GM19238 (cell line): ENCODE results near the gene MCC.

Experiments
- DNase-seq: peaks from one replicate; pipeline ENCODE4 v3.0.0; 2011; ENCODE audit warnings: low spot score; ENCODE audit not compliant: insufficient read length

The MCC gene

GRCh38 chr5:113321276-113321675 is 167.0 kb downstream of the MCC start:
- no peak for DNase-seq

GRCh38 chr5:113320273-113320780 is 167.9 kb downstream of the MCC start:
- no peak for DNase-seq

- no peak for DNase-seq
Measured at GRCh38 chr5:113319256-113320053, 168.8 kb downstream of the MCC start.

- DNase-seq: no peak
Measured at GRCh38 chr5:113317636-113318035, 170.6 kb downstream of the MCC start.

- no peak for DNase-seq
Measured at GRCh38 chr5:113311301-113311700, 177.0 kb downstream of the MCC start.

- DNase-seq: no peak
Measured at GRCh38 chr5:113302120-113302519, 186.1 kb downstream of the MCC start.

GRCh38 chr5:113299591-113299990 is 188.7 kb downstream of the MCC start:
- no peak for DNase-seq

GRCh38 chr5:113296676-113297075 is 191.6 kb downstream of the MCC start:
- DNase-seq: no peak

- DNase-seq: no peak
Measured at GRCh38 chr5:113295111-113295539, 193.1 kb downstream of the MCC start.

- DNase-seq: peak; percentile 83
Measured at GRCh38 chr5:113294311-113295110, 193.7 kb downstream of the MCC start.

- DNase-seq: no peak
Measured at GRCh38 chr5:113293975-113294310, 194.3 kb downstream of the MCC start.

GRCh38 chr5:113293068-113293974 is 194.9 kb downstream of the MCC start:
- DNase-seq: peak; percentile 10

- DNase-seq: no peak
Measured at GRCh38 chr5:113292462-113292861, 195.8 kb downstream of the MCC start.

- DNase-seq: no peak
Measured at GRCh38 chr5:113283558-113283957, 204.7 kb downstream of the MCC start.

GRCh38 chr5:113282472-113282871 is 205.8 kb downstream of the MCC start:
- no peak for DNase-seq

- DNase-seq: no peak
Measured at GRCh38 chr5:113281194-113281593, 207.1 kb downstream of the MCC start.

- no peak for DNase-seq
Measured at GRCh38 chr5:113280541-113280940, 207.7 kb downstream of the MCC start.

GRCh38 chr5:113278976-113279375 is 209.3 kb downstream of the MCC start:
- DNase-seq: no peak

GRCh38 chr5:113276493-113276892 is 211.8 kb downstream of the MCC start:
- no peak for DNase-seq

- DNase-seq: no peak
Measured at GRCh38 chr5:113276001-113276400, 212.3 kb downstream of the MCC start.

- DNase-seq: no peak
Measured at GRCh38 chr5:113274836-113275414, 213.3 kb downstream of the MCC start.
